Peyer's patch (tissue), 4 donors: ENCODE data around the gene FRMD1.

Source experiments
- POLR2A ChIP-seq, 2 donors: fragments of 450-650 bp; IDR thresholded peaks; one replicate each; pipeline ENCODE4 v1.5.1; 2017; ENCODE audit warnings: antibody characterized with exemption in 2 of 2, mild to moderate bottlenecking in 2 of 2, moderate library complexity in 2 of 2
- TF ChIP-seq, protein P1 (sequence below), 6 experiments: fragments of 450-650 bp in 4 of 6; fragments of 200-600 bp in 2 of 6; sonication (generic) in 1 of 6; IDR thresholded peaks; one replicate each; pipeline ENCODE4 v1.5.1; 2017 to 2019; ENCODE audit warnings: antibody characterized with exemption in 6 of 6, mild to moderate bottlenecking in 3 of 6, moderate library complexity in 1 of 6

DNA sequence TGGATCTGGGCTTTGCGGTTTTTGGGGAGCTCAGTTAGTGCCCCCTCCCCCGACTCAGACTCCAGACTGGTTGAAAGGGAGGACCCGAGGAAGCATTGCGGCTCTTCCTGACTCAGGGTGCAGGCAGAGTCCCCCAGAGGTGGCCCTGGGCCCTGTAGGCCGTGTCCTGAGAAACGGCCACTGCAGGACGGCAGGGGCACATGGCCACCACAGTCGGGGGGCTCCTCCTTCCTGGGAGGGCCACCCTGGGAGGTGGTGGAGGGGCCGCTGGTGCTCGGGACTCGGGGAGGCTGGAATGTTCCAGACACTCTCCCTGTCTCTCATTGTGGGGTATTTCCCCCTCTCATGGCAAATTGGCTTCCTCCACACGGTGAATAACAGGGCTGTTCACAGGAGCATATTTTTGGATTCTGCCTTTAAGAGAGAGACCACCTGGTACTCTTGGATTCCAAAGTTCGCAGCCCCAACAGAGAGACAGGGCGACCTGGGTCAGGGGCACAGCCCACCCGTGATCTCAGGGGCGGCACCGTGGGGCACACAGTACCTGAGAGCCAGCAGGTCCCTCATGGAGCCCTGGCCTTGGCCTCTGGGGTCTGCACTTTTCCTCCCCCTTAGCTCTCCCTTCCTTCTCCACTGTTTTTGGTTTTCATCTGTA lies 35.7 kb downstream of the FRMD1 start:
- TF ChIP-seq POLR2A (IDR thresholded peaks at IDR 0.05) = no peak
- TF ChIP-seq, protein P1, sequence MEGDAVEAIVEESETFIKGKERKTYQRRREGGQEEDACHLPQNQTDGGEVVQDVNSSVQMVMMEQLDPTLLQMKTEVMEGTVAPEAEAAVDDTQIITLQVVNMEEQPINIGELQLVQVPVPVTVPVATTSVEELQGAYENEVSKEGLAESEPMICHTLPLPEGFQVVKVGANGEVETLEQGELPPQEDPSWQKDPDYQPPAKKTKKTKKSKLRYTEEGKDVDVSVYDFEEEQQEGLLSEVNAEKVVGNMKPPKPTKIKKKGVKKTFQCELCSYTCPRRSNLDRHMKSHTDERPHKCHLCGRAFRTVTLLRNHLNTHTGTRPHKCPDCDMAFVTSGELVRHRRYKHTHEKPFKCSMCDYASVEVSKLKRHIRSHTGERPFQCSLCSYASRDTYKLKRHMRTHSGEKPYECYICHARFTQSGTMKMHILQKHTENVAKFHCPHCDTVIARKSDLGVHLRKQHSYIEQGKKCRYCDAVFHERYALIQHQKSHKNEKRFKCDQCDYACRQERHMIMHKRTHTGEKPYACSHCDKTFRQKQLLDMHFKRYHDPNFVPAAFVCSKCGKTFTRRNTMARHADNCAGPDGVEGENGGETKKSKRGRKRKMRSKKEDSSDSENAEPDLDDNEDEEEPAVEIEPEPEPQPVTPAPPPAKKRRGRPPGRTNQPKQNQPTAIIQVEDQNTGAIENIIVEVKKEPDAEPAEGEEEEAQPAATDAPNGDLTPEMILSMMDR (IDR thresholded peaks at IDR 0.05) = no peak
